H1 (cell line): ENCODE results near the gene USP1. TPM values are rescaled to one million over a fixed set of nuclear protein-coding genes. Genes with fewer than 3 reads are reported as not detected.

Source experiments
- CTCF ChIA-PET: fragments of 300-600 bp; sonication (Branson Sonifier 250); formaldehyde crosslinking; loops from one replicate; lab custom pipeline; 2021; ENCODE audit not compliant: partially characterized antibody; lab: Charles Lee
- POLR2A ChIA-PET: fragments of 300-600 bp; sonication (Branson Sonifier 250); formaldehyde crosslinking; loops from one replicate; lab custom pipeline; 2021; ENCODE audit warnings: inconsistent platforms; ENCODE audit not compliant: partially characterized antibody; lab: Charles Lee
- DNase-seq, 2 experiments: peaks; one replicate each; pipeline versions ENCODE4 v3.0.0 to v3.0.0-alpha.2; 2010 to 2022; ENCODE audit warnings: low spot score in 2 of 2, low read depth in 1 of 2, mixed read lengths in 1 of 2
- FAIRE-seq: peaks from 2 replicates; lab custom pipeline; 2011; peaks lifted over from hg19 to GRCh38; lab: Jason Lieb, UNC
- H2AFZ ChIP-seq: 2 replicates; pipeline ENCODE4 v1.8.1; 2012; ENCODE audit warnings: low read length, inconsistent platforms
- H2AK5ac ChIP-seq: 2 replicates; pipeline ENCODE4 v1.6.1; 2013; ENCODE audit warnings: low read depth, low read length
- H2BK120ac ChIP-seq: replicated peaks from 2 replicates; pipeline ENCODE3; 2013; ENCODE audit warnings: low read depth, low read length, inconsistent platforms
- H2BK12ac ChIP-seq: 2 replicates; pipeline ENCODE4 v1.6.1; 2013; ENCODE audit warnings: low read depth, low read length
- H2BK15ac ChIP-seq: 2 replicates; pipeline ENCODE4 v1.6.1; 2013; ENCODE audit warnings: low read length
- H2BK20ac ChIP-seq: 2 replicates; pipeline ENCODE4 v1.6.1; 2013; ENCODE audit warnings: low read length
- H2BK5ac ChIP-seq: 2 replicates; pipeline ENCODE4 v1.6.1; 2013; ENCODE audit warnings: low read depth, low read length
- H3K14ac ChIP-seq: 2 replicates; pipeline ENCODE4 v1.6.1; 2013; ENCODE audit warnings: inconsistent platforms; ENCODE audit not compliant: insufficient read length
- H3K18ac ChIP-seq: 2 replicates; pipeline ENCODE4 v1.6.1; 2013; ENCODE audit warnings: low read length; ENCODE audit errors: extremely low read depth
- H3K23ac ChIP-seq: 2 replicates; pipeline ENCODE4 v1.6.1; 2013; ENCODE audit warnings: inconsistent platforms; ENCODE audit not compliant: insufficient read length
- H3K23me2 ChIP-seq: 2 replicates; pipeline ENCODE4 v1.6.1; 2013; ENCODE audit warnings: low read depth, low read length
- H3K27ac ChIP-seq: 2 replicates; pipeline ENCODE4 v1.6.1; 2011; ENCODE audit warnings: low read depth, low read length, inconsistent platforms
- H3K27me3 ChIP-seq, 4 experiments: replicated peaks in 1 of 4; 1 replicate in 1 of 4; 2 replicates in 3 of 4; pipeline versions ENCODE4 v1.6.1 to v1.8.1; 2011 to 2013; ENCODE audit warnings: low read length in 3 of 4, mild to moderate bottlenecking in 3 of 4, inconsistent platforms in 2 of 4, mixed read lengths in 2 of 4, moderate library complexity in 1 of 4; ENCODE audit not compliant: control insufficient read depth in 3 of 4, insufficient read depth in 3 of 4; ENCODE audit errors: extremely low read depth in 1 of 4
- H3K36me3 ChIP-seq, 4 experiments: 2 replicates each; pipeline versions ENCODE4 v1.6.1 to v1.8.1; 2011 to 2013; ENCODE audit warnings: mild to moderate bottlenecking in 4 of 4, low read length in 3 of 4, moderate library complexity in 2 of 4, control low read depth in 1 of 4, inconsistent platforms in 1 of 4; ENCODE audit not compliant: insufficient read depth in 4 of 4, control insufficient read depth in 2 of 4
- H3K4ac ChIP-seq: replicated peaks from 2 replicates; pipeline ENCODE3; 2013; ENCODE audit warnings: low read length, low read depth, mixed read lengths, inconsistent platforms; ENCODE audit not compliant: insufficient read length
- H3K4me1 ChIP-seq, 4 experiments: replicated peaks in 1 of 4; 1 replicate in 1 of 4; 2 replicates in 3 of 4; pipeline versions ENCODE4 v1.6.1 to v1.8.1; 2011 to 2013; ENCODE audit warnings: low read length in 3 of 4, inconsistent platforms in 2 of 4, mixed read lengths in 1 of 4; ENCODE audit not compliant: insufficient read depth in 4 of 4, control insufficient read depth in 3 of 4
- H3K4me2 ChIP-seq, 2 experiments: 2 replicates each; pipeline versions ENCODE4 v1.6.1 to v1.8.1; 2011 to 2013; ENCODE audit warnings: low read depth in 2 of 2, low read length in 2 of 2, control low read depth in 1 of 2, inconsistent platforms in 1 of 2, mild to moderate bottlenecking in 1 of 2; ENCODE audit not compliant: insufficient read depth in 1 of 2
- H3K4me3 ChIP-seq, 4 experiments: fragments of 200-600, 300-600 bp in 1 of 4; sonication (generic), shearing (Covaris generic), sonication (Bioruptor Twin) in 1 of 4; 2 replicates each; pipeline versions ENCODE4 v1.5.1 to v1.8.1; 2011 to 2016; ENCODE audit warnings: low read length in 4 of 4, low read depth in 3 of 4, control low read depth in 2 of 4, inconsistent platforms in 2 of 4, mild to moderate bottlenecking in 2 of 4, mixed read lengths in 1 of 4, moderate library complexity in 1 of 4; ENCODE audit not compliant: insufficient read depth in 2 of 4; ENCODE audit errors: extremely low read depth in 1 of 4
- H3K56ac ChIP-seq: replicated peaks from 2 replicates; pipeline ENCODE3; 2013; ENCODE audit warnings: low read depth, mild to moderate bottlenecking, mixed read lengths, low read length, inconsistent platforms; ENCODE audit not compliant: insufficient read length
- H3K79me1 ChIP-seq: 2 replicates; pipeline ENCODE4 v1.6.1; 2013; ENCODE audit warnings: low read depth, low read length, control low read depth
- H3K79me2 ChIP-seq, 2 experiments: 2 replicates each; pipeline versions ENCODE4 v1.6.1 to v1.8.1; 2012 to 2013; ENCODE audit warnings: low read length in 2 of 2, mild to moderate bottlenecking in 2 of 2, inconsistent platforms in 1 of 2; ENCODE audit not compliant: insufficient read depth in 2 of 2, control insufficient read depth in 1 of 2
- H3K9ac ChIP-seq, 4 experiments: replicated peaks in 1 of 4; 1 replicate in 1 of 4; 2 replicates in 3 of 4; pipeline versions ENCODE4 v1.6.1 to v1.8.1; 2011 to 2013; ENCODE audit warnings: low read depth in 3 of 4, low read length in 3 of 4, control low read depth in 2 of 4, mild to moderate bottlenecking in 2 of 4, moderate library complexity in 2 of 4, inconsistent platforms in 1 of 4; ENCODE audit errors: extremely low read depth in 1 of 4
- H3K9me3 ChIP-seq, 2 experiments: 2 replicates each; pipeline versions ENCODE4 v1.6.1 to v1.8.1; 2012 to 2013; ENCODE audit warnings: mild to moderate bottlenecking in 2 of 2, moderate library complexity in 2 of 2, control low read depth in 1 of 2, inconsistent platforms in 1 of 2, low read depth in 1 of 2, low read length in 1 of 2, mixed read lengths in 1 of 2; ENCODE audit not compliant: insufficient read depth in 2 of 2
- H4K20me1 ChIP-seq, 2 experiments: replicated peaks in 1 of 2; 2 replicates each; pipeline versions ENCODE3 to v1.8.1; 2011 to 2013; ENCODE audit warnings: inconsistent platforms in 2 of 2, low read length in 2 of 2, mild to moderate bottlenecking in 1 of 2; ENCODE audit not compliant: insufficient read depth in 2 of 2, control insufficient read depth in 1 of 2
- H4K5ac ChIP-seq: 2 replicates; pipeline ENCODE4 v1.6.1; 2013; ENCODE audit warnings: low read length, low read depth, mixed read lengths, inconsistent platforms; ENCODE audit not compliant: insufficient read length
- H4K8ac ChIP-seq: 2 replicates; pipeline ENCODE4 v1.8.0; 2013; ENCODE audit warnings: mild to moderate bottlenecking, moderate library complexity, low read length, inconsistent platforms; ENCODE audit not compliant: insufficient read depth; ENCODE audit errors: extremely low read depth
- H4K91ac ChIP-seq: replicated peaks from 2 replicates; pipeline ENCODE3; 2013; ENCODE audit warnings: low read length, mixed read lengths, inconsistent platforms; ENCODE audit not compliant: insufficient read length
- RNF2 ChIP-seq: fragments of 200-900, 300-1000 bp; sonication (generic); IDR thresholded peaks from 2 replicates; pipeline ENCODE4 v1.7.1; 2016; ENCODE audit warnings: borderline replicate concordance, low read depth, mild to moderate bottlenecking, antibody characterized with exemption, low read length; ENCODE audit not compliant: poor library complexity, severe bottlenecking; ENCODE audit errors: missing control alignments
- WGBS, 2 experiments: shearing (Covaris generic) in 1 of 2; methylation state at CpG; one replicate each; pipeline versions ENCODE4 v1.1.6 to v1.1.7; 2013 to 2015; ENCODE audit warnings: low lambda C conversion rate in 2 of 2, mixed read lengths in 2 of 2, inconsistent platforms in 1 of 2, low coverage in 1 of 2, missing lambda C conversion rate in 1 of 2; ENCODE audit not compliant: insufficient replicate concordance in 2 of 2, insufficient coverage in 1 of 2, insufficient read length in 1 of 2; ENCODE audit errors: extremely low coverage in 1 of 2, missing lambda C conversion rate in 1 of 2; 5-methylcytosine and 5-hydroxymethylcytosine counted together
- polyA plus RNA-seq, 7 experiments: library from polyadenylated mRNA; depleted of rRNA in 3 of 7; stranded (reverse) in 5 of 7; unstranded in 2 of 7; fragments of >200 nt in 5 of 7; fragments of 200-250 nt in 2 of 7; gene quantifications; 1 replicate in 5 of 7; 2 replicates in 1 of 7; 4 replicates in 1 of 7; pipeline versions ENCODE4 v1.2.1 to v1.2.3, GENCODE V29; 2011 to 2013; ENCODE audit warnings: missing spikeins in 2 of 7, mixed read lengths in 2 of 7
- total RNA-seq: library from RNA; stranded (reverse); fragmentation: NEBNext Ultra II Directional; extraction: Animal tissue kit (Norgen Biotek cat#: 25700); gene quantifications from 2 replicates; pipeline ENCODE4 v1.2.1, GENCODE V29; 2021

Gene USP1
- total and polyA plus RNA-seq, 2 of the 8 experiments (the other 6 are each of a cell fraction or from before 2014, with no cell fraction given) = 9.1 to 49.6 TPM

- no peak overlapping the region for H3K4me3 ChIP-seq
- no peak overlapping the region for H2BK12ac ChIP-seq
- no peaks in the 10 kb centered on the region for H3K79me1 ChIP-seq
- no peaks in the 10 kb centered on the region for H3K79me2 ChIP-seq
- FAIRE-seq = no peak
- H3K4me2 ChIP-seq = no peak overlapping the region
- H2AK5ac ChIP-seq = no peak overlapping the region
- H3K36me3 ChIP-seq = peaks cover 0 to 3% (median 0%) of the 10 kb centered on the region in 4 experiments; a peak in 1 of 8 replicates
- H3K9me3 ChIP-seq = no peaks in the 10 kb centered on the region
- H2BK5ac ChIP-seq = no peak overlapping the region
- no peak overlapping the region for H4K8ac ChIP-seq
- H2AFZ ChIP-seq = no peak overlapping the region
- no peak overlapping the region for H3K4ac ChIP-seq
- no peak overlapping the region for H3K56ac ChIP-seq
- H4K91ac ChIP-seq = no peak overlapping the region
- H4K5ac ChIP-seq = no peak overlapping the region
- H3K4me1 ChIP-seq = no peaks in the 10 kb centered on the region
- no peak overlapping the region for H2BK20ac ChIP-seq
- no peak overlapping the region for H2BK15ac ChIP-seq
- no peaks in the 10 kb centered on the region for H3K23me2 ChIP-seq
- POLR2A ChIA-PET = no interaction called here
- no peak for DNase-seq
- no peak overlapping the region for H3K18ac ChIP-seq
- TF ChIP-seq RNF2 = no peak
- TF ChIP-seq, all 59 proteins: peak for 0
- Histone ChIP-seq H3K27me3 (peaks cover 0 to 1% (median 0%) of the 10 kb centered on the region in 4 experiments; a peak in 1 of 7 replicates), H4K20me1 (no peaks in the 10 kb centered on the region), H3K9ac (no peak overlapping the region), H2BK120ac (no peak overlapping the region), H3K14ac (no peak overlapping the region), H3K23ac (no peak overlapping the region), H3K27ac (no peak overlapping the region)
- 94% methylated on average over 3 of the region's 3 CpGs; no CpG with 5 or more reads in 1 of the 2 experiments for WGBS, 2 experiments
- CTCF ChIA-PET = interaction anchor here (1.2 kb wide), 1 partner anchor 14 kb away, joined by 3 read pairs; no protein-coding TSS in a partner anchor
Measured at GRCh38 chr1:62493656-62494055, 56.8 kb downstream of the USP1 start.
